NCI-H2081 treated with DMSO at 0.1 percent for 48 hours (cell line): ENCODE data around the gene GABRR2.
"Not testable (repeated sequence)": the region's sequence is repeated elsewhere in the genome, so short reads cannot be mapped to it uniquely, and the experiment has no call there.

Source experiments
- DNase-seq: peaks from one replicate; lab custom pipeline; 2025; lab: John Stamatoyannopoulos, UW

The GABRR2 gene

DNA sequence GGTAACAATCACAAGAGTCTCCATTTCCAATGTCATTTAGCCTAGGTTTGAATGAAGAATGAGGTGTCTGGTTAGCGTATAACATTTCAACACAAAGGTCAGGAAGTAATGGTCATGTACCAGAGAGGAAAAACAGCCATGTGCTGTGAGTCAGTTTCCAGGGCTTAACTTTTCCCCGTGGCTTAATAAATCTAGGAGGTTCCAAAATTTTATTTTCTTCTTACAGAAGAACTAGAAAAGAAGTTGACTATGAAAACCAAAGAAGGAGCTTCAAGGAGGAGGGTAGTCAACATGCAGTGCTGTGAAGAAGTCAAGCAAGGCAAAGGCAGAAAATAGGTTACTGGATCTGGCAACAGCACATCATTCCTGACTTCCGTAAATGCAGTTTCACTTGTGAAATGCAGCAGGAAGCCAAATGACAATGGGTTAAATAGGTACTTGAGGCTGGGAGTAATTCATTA lies 8.4 kb upstream of the GABRR2 start:
- no peak for DNase-seq

DNA sequence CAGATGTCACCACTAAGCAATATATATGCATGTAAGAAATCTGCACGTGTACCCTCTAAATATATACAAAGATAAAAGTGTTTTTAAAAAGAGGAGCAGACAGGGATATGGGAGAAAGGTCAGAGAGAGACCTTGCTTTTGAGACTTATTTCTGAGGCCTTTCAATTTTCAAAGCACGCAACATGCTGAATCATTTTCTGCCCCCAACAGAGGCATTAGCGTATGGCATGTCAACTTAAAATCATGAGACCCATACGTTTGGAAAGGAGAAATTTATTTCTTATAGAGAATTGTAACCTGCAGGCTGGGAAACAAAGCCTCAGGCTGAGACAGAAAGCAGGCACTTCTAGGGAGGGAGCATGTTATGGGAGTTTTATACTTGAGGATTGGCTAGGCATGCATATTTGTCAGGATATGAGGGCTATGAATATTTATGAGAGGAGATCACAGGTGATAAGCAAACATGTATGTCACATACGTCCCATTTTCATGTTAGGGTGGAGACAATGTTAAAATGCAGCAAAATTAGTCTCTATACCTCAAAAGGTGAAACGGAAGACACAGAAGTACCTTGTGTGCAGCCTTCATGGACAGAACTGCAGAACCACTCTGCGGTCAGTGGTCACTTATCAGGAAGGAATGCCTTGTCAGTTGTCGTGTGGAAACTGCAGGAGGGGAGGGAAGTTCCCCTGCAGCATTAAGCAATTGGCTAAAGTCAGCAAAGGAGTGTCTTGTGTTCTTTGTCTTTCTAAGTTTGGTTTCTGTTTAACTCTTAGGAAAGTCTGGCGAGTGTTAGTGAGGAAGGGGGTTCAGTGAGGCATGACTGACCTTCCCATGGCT lies 6.3 kb upstream of the GABRR2 start:
- DNase-seq: no peak

DNA sequence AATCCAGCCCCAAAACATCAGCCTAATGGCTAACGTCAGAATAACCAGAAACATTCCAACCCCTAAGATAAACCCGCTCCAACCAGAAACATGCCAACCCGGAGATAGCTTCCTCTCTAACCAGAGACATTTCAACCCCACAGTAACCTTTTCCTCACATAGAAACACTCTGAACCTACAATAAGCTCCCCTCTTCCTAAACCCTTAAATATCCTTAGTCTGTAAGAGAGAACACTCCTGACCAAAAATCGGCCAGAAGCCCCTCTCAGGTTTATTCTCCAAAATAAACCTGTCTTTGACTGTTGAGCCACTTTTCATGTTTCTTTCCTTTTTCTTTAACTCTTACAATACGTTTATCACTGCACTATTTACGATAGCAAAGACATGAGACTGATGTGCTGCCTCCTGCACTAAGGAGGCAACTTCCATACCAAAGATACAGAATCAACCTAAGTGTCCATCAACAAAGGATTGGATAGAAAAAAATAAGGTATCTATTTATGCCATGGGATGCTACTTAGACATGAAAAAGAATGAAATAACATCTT lies 5.0 kb upstream of the GABRR2 start:
- no peak for DNase-seq

DNA sequence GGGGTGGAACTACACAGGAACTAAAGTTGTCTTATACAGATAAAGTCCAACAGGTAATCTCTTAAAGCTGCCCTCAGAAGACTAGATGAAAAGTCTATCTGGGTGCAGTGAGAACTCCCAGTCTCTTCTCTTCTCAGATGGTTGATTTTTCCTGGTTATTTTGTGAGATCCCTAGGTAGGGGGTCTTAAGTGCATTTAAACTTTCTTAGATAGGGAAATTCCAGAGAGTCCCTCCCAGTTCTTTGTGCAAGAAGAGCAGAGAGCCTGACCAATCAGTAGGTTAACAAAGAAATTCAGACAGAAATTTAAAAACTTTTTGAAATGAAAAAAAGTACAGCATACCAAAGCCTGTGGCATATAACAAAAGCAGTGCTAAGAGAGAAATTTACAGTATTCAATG lies 2.0 kb upstream of the GABRR2 start:
- DNase-seq: no peak

DNA sequence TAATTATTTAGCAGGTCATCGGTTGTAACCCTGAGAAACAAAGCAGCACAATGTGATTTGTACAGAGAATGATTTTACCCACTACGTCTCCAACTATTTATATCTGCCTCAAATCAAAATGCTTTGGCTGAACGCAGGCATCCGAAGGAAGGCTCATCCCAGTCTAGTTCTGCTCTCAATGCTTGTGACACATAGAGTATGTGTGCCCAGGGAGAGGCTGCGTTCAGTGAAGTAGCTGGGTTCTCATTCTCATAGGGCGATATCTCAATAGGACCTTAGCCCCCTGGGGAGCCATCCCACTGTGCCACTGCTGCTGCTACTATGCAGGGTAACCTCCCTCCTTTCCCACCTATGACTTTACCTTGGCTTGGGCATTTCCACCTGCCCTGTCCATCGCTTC lies 407 bp downstream of the GABRR2 start:
- no peak for DNase-seq

DNA sequence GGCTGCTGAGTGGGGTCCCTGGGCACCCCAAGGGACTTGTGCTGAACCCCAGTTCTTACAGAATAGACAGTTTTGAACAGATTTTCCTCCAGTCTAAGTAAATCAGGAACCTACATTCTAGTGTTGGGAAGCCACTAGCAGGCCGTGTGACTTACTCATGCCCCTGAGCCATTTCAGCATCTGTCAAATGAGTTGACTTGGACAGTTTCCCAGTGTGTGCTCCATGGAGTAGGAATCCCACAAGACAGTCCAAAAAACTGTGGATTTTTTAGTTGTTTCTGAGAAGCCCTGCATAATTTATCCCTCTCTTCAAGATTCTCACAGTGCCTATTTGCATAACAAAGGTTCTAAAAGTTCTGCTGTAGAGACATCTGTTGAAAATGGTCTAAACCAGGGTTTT lies 2.1 kb downstream of the GABRR2 start:
- no peak for DNase-seq

DNA sequence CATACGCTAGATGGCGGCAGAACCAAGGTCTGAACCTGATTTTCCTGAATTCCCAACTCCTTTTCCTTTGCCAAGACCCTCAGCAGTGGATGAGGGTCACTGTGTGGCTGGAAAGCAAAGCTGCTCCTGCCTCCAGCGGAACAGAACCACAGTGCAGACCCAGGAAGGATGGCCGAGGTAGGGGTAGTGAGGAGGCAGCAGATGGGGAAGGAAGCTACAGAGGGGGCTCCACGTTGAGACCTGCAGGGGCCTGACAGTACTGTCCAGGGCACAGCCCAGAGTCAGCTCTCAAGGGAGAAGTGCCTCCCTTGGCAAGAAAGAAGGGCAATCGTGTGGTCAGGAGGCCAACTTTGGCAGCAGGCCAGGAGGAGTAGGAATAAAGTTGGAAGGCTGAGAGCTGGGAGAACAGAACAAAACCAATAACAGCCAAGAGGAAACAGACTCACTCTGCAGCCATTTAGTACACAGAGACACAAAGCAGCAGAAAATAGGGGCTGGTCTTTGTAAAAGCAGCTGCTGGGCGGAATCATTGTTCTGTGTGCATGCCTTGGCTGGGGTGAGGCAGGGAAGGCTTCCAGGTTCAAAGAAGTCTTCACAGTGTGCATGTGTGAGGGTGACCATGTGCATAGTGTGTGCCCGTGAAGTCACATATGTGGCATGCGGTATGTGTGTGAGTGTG lies 3.1 kb downstream of the GABRR2 start:
- no peak for DNase-seq

DNA sequence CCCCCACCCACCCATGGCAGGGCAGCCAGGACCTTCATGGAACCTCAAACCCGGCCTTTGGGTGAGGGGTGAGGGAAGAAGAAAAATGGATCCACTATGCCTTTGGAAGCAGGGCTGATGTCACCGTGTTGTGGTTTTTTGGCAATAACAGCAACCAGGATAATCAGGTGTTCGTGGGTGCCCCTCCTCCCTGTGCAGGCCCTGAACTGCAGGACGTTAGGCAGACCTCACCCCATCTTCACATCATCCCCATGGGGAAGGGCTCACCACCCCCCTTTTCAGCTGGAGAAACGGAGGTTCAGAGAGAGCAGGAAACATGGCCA lies 3.6 kb downstream of the GABRR2 start:
- no peak for DNase-seq

DNA sequence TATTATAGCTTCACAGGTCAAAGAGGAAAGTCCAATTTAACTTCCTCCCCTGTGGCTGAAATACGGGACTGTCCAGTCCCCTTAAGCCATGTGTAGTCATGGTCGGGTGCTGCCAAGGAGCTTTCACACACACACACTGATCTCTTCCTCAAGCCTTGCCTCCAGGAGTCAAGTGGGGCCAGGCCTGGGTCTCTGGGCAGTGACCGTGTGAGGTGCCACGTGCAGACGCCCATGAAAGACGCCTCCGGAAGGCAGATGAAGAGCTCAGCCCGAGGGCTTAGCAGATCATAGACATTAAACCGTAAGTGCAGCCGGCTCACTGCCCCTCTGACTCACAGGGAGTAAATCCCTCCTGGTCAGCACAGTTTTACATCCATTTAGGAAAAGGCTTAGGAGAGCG lies 4.2 kb downstream of the GABRR2 start:
- DNase-seq: no peak

DNA sequence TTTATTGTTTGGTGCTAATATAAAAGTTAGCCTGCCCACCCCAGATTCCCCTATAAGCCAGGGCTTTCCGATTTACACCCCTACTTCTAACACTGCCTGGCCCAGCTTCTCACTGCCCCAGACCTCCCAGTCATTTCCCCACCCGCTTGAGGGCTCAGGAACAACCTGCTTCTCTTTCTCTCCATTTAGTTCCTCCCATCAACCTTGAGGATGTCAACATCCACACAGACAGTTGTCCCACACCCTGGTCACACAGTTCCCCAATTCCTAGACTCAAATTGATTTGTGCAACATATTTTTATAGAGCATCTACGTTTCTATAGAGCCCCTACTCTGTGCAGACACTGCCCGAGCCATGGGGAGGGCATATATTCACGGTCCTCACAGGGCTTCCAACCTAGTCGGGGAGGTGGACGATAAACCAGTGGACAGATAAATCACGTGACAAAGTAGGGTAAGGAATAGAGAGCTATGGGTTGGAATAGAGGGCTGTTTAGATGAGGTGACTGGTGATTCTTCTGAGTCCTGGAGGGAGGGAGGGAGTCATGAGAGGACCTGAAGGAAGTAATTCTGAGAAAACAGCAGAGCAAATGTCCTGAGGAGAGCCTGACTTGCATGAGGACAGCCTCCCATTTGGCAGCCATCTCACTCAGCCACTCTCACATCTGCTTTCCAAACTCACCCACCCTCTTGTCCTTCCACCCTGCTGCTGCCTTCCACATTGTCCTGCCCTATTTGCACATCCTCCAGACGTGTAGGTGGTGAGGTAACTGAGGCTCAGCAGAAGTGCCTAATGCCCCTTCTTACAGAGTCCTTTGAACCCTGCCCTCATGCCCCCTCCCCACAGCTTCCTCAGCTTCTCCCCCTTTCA lies 6.3 kb downstream of the GABRR2 start:
- no peak for DNase-seq

DNA sequence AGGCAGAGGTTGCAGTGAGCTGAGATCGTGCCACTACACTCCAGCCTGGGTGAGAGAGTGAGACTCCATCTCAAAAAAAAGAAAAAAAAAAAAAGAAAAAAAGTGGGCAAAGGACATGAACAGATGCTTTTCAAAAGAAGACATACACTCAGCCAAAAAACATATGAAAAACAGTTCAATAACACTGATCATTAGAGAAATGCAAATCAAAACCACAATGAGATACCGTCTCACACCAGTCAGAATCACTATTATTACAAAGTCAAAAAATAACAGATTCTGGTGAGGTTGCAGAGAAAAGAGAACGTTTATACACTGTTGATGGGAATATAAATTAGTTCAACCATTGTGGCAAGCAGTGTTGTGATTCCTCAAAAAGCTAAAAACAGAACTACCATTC lies 10.6 kb downstream of the GABRR2 start:
- DNase-seq: not testable (repeated sequence)

DNA sequence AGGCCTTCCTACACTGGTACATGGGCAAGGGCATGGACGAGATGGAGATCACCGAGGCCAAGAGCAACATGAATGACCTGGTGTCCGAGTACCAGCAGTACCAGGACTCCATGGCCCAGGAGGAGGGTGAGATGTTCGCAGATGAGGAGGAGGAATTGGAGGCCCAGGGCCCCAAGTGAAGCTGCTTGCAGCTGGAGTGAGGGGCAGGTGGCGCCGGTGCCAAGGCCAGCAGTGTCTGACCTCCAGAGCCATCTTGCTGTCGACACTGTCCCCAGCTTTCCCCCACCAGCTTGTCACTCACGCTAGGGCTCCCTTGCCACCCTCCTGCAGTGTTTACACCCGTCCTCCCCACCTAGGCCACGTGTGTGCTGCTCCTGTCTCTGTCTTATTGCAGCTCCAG lies 12.2 kb downstream of the GABRR2 start:
- no peak for DNase-seq

DNA sequence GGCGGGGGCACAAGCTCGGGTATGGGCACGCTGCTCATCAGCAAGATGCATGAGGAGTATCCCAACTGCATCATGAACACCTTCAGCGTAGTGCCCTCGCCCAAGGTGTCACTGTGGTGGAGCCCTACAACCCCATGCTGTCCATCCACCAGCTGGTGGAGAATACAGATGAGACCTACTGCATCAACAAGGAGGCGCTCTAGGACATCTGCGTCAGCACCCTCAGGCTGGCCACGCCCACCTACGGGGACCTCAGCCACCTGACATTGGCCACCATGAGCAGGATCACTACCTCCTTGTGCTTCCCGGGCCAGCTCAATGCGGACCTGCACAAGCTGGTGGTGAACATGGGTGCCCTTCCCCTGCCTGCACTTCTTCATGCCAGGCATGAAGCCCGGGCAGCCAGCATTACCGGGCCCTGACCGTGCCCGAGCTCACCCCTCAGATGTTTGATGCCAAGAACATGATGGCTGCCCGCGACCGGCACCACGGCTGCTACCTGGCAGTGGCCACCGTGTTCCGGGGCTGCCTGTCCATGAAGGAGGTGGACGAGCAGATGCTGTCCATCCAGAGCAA lies 12.8 kb downstream of the GABRR2 start:
- DNase-seq: no peak

DNA sequence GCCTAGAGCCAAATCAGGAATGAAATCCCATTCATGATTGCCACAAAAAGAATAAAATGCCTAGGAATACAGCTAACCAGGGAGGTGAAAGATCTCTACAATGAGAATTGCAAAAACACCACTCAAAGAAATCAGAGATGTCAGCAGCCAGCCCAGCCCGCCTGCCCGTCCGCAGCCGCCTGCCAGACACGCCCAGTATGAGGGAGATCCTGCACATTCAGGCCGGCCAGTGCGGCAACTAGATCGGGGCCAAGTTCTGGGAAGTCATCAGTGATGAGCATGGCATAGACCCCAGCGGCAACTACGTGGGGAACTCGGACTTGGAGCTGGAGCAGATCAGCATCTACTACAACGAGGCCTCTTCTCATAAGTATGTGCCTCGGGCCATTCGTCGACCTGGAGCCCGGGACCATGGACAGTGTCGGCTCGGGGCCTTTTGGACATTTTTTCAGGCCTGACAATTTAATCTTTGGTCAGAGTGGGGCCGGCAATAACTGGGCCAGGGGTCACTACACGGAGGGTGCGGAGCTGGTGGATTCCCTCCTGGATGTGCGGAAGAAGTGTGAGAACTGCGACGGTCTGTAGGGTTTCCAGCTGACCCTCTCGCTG lies 13.4 kb downstream of the GABRR2 start:
- no peak for DNase-seq

DNA sequence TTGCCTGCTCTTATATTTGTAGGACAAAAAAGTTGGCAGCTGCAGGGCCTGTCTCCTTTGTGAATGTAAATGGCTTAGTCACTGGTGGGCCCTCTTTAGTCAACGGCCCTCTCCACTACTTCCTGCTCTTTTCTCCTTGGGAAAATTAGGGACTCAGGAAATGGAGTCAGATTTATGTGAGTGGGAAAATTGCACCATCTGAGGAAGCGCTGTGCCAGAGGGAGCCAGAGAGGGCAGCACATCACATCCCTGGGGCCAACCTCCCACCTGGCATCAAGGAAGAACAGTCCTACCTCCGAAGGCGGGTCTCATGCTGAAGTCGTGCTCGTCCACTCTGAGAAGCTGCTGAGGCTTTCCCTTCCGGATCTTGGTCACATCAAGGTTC lies 15.6 kb downstream of the GABRR2 start:
- DNase-seq: no peak

DNA sequence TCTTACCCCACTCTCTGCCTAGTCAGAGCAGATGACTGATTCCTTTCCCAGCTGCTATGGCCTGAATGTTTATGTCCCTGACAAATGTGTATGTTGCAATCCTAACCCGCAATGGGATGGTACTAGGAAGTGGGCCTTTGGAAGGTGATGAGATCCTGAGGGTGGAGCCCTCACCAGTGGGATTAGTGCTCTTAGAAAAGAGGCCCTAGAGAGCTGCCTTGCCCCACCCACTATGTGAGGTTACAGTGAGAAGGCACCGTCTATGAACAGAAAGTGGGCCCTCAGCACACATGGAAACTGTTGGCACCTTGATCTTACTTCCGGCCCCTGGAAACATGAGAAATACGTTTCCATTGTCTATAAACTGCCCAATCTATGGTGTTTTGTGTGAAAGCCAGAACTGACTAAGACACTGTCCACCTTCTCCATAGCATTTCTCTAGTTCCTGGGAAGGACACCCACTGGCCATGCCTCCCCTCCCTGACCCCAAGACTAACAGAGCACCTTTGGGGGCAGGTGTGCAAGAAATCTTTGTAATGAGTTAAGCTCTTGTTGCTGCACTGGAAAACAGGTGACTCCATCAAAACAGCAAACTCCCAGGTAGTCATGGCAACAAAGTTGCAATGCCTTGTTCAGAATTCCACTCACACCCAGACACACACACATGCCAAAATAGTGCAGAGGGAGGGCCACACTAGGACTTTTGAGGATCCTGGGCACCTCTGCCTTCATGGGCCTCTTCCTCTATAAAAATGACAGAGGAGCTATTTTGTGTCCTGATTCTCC lies 16.2 kb downstream of the GABRR2 start:
- no peak for DNase-seq

DNA sequence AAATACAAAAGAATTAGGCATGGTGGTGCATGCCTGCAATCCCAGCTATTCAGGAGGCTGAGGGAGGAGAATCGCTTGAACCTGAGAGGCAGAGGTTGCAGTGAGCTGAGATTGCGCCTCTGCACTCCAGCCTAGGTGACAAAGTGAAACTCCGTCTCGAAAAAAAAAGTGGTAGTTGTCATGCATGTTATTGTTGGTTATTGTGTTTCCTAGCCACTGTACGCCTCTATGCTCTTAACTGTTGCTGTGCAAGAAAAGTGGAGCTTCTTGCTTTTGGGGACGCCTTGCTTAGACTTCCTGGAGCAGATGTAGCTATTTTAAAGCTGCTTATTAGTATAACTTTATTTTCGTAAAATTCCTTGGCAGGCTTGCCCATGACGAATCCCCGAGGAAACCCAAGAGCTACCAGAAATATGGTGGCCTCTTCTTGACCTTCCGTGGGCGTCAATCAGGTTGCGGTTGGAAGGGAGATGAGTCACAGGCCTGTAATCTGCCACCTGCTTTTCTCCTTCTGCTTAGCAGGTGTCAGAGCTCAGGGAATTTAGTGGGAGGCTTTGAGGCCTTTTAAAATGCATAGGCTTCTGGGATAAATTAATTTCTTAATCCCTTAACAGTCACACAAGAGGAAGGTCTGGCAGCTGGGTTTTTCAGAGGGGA lies 17.3 kb downstream of the GABRR2 start:
- no peak for DNase-seq

DNA sequence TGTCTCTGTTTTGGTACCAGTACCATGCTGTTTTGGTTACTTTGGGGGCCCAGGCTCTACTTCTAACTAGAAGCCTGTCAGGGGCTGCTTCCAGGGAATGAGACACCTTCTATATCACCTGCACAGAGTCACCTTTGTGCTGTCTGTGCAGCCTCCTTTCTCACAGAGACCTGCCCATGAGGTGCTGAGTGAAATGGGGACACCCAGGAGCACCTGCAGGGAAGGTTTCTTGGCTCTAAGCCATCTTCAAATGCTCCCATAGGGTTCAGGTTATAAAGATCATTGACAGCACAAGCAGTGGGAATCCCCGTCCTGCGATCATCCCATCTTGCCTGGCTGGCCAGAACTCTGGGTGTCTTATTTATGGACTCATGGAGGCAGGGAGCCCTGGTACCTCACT lies 19.1 kb downstream of the GABRR2 start:
- no peak for DNase-seq

DNA sequence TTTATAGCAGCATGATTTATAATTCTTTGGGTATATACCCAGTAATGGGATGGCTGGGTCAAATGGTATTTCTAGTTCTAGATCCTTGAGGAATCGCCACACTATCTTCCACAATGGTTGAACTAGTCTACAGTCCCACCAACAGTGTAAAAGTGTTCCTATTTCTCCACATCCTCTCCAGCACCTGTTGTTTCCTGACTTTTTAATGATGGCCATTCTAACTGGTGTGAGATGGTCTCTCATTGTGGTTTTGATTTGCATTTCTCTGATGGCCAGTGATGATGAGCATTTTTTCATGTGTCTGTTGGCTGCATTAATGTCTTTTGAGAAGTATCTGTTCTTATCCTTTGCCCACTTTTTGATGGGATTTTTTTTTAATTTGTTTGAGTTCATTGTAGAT lies 20.0 kb downstream of the GABRR2 start:
- not testable (repeated sequence) for DNase-seq

DNA sequence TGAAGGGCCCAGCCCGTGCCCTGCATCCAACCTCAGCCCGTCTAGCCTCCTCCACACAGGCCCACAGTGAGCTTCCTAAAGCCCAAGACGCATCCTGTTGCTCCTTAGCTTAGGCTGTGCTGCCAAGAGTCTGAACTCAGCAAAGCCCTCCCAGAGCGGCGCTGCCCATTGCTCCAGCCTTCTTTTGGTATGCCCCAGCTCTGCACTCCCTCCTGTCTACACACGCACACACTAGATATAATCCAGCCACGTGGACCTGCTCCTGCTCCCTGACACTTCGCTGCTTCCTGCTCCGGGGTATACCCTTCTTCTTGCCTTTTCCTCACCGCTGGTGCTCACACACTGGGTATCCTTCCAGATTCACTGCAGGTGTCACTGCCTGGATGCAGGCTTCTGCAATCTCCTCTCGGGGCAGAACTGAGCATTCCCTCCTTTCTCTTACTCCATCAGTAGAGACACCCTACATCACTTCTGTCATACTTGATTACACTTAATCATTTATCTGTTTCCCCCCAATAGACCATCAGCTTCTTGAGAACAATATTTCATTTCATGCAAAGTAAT lies 23.8 kb downstream of the GABRR2 start:
- DNase-seq: no peak
